Large intestine (tissue), 3 donors: ENCODE results near the gene C6orf89. TPM values are rescaled to one million over a fixed set of nuclear protein-coding genes. Genes with fewer than 3 reads are reported as not detected.
A peak's percentile ranks its signal among the peaks of the same experiment; 100 is the strongest.

Experiments used
- DNase-seq, 2 donors: peaks; one replicate each; pipeline versions ENCODE4 v3.0.0 to v3.0.0-alpha.2; 2013
- H3K27ac ChIP-seq: one replicate; pipeline ENCODE4 v1.5.1; 2013; ENCODE audit warnings: low read length
- H3K27me3 ChIP-seq: 2 replicates; pipeline ENCODE4 v1.6.1; 2013; ENCODE audit warnings: low read length; ENCODE audit not compliant: control insufficient read depth, insufficient read depth
- H3K36me3 ChIP-seq: 2 replicates; pipeline ENCODE4 v1.6.1; 2013; ENCODE audit warnings: low read length; ENCODE audit not compliant: control insufficient read depth, insufficient read depth
- H3K4me1 ChIP-seq: one replicate; pipeline ENCODE4 v1.6.1; 2013; ENCODE audit warnings: low read length; ENCODE audit not compliant: control insufficient read depth, insufficient read depth
- H3K4me3 ChIP-seq: one replicate; pipeline ENCODE4 v1.5.1; 2013; ENCODE audit warnings: low read length
- H3K9me3 ChIP-seq: one replicate; pipeline ENCODE4 v1.6.1; 2013; ENCODE audit warnings: mild to moderate bottlenecking, low read depth, low read length, moderate library complexity; ENCODE audit not compliant: control insufficient read depth
- WGBS: methylation state at CpG from one replicate; pipeline ENCODE4 v1.1.5; 2013; ENCODE audit warnings: low lambda C conversion rate; ENCODE audit not compliant: insufficient coverage; 5-methylcytosine and 5-hydroxymethylcytosine counted together
- polyA plus RNA-seq: library from polyadenylated mRNA; unstranded; fragments of 120-200 nt; gene quantifications from one replicate; pipeline ENCODE4 v1.2.1, GENCODE V29; 2013

Gene C6orf89
- polyA plus RNA-seq, 1 donor: 35.5 TPM

DNA sequence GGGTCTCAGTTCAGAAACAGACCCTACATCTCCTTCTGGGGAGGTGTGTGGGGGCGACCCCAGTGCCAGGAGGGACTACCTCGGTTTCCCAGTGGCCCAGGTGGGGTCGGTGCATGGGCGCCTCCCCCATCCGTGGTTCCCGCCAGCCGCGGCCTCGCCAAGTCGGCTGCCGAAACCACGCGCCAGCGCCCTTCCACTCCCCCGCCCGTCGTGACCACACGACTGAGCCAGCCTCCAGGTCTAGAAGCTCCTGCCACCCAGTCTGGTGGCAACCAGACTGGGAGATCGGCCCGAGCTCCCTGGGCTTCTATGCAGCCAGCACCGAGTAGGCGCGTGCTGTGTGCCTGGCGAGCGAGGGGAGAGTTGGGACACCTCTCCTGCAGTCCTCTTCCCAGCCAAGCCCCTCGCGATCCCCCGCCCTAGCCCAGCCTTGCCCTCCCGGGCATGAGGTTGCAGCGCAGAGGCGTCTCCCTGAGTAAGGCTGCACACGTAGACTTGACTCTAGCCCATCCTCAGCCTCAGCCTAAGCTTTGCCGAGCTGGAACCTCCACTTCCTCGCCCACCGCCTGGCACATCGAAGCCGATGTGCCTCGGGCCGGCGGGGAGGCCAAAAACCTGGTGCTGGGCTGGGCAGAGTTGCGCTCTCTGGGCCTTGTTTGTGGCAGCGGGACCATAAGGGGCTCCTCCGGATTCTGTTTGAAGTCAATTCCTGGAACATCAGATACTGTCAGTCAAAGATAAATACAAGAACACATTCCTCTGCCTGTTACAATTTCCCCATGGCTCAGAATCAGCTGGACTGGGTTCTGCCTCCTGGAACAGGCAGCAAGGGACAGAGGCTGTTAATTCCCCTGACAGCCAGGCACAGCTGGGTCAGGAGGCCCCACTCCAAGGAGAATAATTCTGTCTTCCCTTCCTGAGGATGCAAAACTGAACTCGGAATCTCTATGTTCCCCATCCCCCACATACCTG is 45.0 kb upstream of the C6orf89 start:
- H3K27me3 ChIP-seq: peaks cover 44% of the 10 kb centered on the region
- no CpG with 5 or more reads among the region's 44 CpGs for WGBS
- H3K27ac ChIP-seq: no peak overlapping the region
- peaks cover 15% of the 10 kb centered on the region for H3K4me1 ChIP-seq
- no peaks in the 10 kb centered on the region for H3K36me3 ChIP-seq
- peak overlapping the region; percentile 30 for H3K4me3 ChIP-seq
- peaks cover 12% of the 10 kb centered on the region for H3K9me3 ChIP-seq
- peak in 1 of 2 donors; percentile 39 for DNase-seq

DNA sequence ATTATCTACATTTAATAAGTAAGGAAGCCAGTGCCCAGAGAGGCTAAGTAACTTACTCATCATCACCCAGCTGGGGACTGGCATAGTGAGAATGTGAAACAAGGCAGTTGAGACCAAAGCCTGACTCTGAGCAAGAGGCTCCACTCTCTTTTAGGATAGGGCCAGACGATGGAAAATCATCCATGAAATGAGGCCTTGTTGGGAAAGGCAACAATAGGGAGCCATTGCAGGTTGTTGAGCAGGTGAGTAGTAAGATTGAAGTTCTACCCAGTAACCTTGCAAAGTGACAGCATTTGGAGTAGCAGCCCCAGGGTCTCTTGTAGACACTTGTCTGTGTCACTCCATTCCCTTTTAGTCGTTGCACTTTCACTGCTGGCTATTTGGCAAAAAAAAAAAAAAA is 44.0 kb upstream of the C6orf89 start:
- WGBS: 80% methylated on average over 1 of the region's 2 CpGs
- no peak for DNase-seq
- no peaks in the 10 kb centered on the region for H3K36me3 ChIP-seq
- H3K9me3 ChIP-seq: peaks cover 12% of the 10 kb centered on the region
- peaks cover 44% of the 10 kb centered on the region for H3K27me3 ChIP-seq
- no peak overlapping the region for H3K4me3 ChIP-seq
- H3K4me1 ChIP-seq: peaks cover 15% of the 10 kb centered on the region
- no peak overlapping the region for H3K27ac ChIP-seq

DNA sequence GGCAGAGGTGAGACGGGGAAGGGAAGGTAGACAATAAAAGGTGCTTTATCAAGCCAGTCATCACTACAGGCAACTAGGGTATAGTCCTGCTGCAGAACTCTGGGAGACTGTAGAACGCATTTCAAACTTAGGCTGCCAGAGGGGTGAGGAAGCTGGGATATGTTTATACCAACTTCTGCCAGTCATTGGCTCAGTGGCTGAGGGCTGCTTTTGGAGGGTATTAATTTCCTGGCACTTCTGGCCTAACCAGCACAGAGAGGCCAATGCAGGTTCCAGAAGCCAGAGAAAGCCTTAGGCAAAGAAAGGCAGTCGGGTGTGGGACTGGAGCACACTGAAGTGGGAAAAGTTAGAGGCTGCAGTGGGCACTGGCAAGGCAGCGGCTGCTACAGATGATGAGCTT is 42.6 kb upstream of the C6orf89 start:
- no peak overlapping the region for H3K27ac ChIP-seq
- no peak overlapping the region for H3K4me3 ChIP-seq
- no peaks in the 10 kb centered on the region for H3K36me3 ChIP-seq
- peaks cover 12% of the 10 kb centered on the region for H3K9me3 ChIP-seq
- DNase-seq: peak in 1 of 2 donors; percentile 48
- H3K4me1 ChIP-seq: peaks cover 15% of the 10 kb centered on the region
- WGBS: no CpG with 5 or more reads among the region's 4 CpGs
- H3K27me3 ChIP-seq: peaks cover 30% of the 10 kb centered on the region

DNA sequence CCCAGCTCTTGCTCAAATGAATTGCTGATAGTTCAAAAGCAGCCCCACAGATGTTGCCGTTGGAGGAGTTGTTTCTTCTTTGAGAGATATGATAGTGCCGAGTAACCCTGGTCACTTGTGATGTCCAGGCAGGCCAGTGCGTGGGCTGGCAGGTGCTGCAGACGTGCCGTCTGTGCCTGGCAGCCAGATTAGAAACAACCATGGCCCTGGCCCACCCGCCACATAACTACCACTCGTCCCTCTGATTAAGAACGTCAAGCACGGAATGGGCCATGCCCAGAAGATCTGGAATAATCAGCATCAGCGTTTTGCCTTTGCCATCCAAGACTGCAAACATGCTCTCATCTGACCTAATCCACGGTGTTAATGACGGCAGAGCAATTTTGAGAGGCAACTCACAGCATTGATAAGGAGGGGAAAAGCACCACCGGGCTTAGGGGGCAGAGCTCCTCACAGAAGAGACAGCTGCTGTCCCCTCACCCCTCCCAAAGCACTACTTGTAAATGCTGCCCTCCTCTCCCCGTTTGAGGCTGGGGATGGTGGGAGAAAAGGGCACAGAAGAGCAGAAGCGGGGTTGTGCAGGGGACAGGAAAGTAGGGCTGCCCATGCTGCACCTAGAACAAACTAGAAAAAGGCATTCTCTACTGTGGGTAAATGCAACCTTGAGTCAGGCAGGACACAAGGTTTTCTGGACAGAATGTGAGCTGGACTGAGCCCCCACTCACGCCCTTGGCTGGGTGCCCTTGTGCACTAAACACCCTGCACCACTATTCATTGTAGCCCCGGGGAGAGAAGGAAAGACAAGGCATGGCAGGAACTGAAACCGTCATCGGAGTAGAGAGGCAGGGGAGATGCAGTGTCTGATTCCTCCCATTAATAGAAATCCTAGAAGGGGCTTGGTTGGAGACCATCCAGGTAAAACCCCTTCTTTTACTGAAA is 41.3 kb upstream of the C6orf89 start:
- no peak for DNase-seq
- WGBS: 20% methylated on average over 1 of the region's 19 CpGs

DNA sequence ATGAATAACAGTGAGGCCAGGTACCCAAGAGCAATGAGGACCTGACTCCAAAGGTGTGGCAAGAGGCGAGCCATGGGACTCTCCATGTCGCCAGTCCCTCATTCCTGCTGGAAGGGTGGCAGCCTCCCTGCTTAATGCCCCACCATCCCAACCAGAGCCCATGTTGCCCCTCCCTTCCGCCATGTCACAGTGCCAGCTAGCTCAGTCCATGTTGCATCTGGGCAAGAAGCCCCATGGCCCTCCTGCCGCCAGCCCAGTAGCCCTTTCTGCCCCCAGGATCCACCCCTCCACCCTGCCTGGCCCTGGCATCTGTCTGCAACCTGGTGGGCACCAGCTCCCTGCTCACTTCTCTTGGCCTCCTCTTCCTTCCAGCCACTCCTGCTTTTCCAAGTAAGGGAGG is 40.5 kb upstream of the C6orf89 start:
- no CpG with 5 or more reads among the region's 4 CpGs for WGBS
- Histone ChIP-seq H3K4me1 (peaks cover 19% of the 10 kb centered on the region), H3K36me3 (no peaks in the 10 kb centered on the region), H3K4me3 (no peak overlapping the region), H3K27ac (no peak overlapping the region), H3K9me3 (peaks cover 3% of the 10 kb centered on the region), H3K27me3 (peaks cover 13% of the 10 kb centered on the region)
- no peak for DNase-seq

More for the DNA sequence above, 41.3 kb upstream of the C6orf89 start:
- no peak overlapping the region for H3K4me3 ChIP-seq
- no peaks in the 10 kb centered on the region for H3K36me3 ChIP-seq
- peaks cover 21% of the 10 kb centered on the region for H3K4me1 ChIP-seq
- H3K27me3 ChIP-seq: peaks cover 17% of the 10 kb centered on the region
- H3K9me3 ChIP-seq: peaks cover 5% of the 10 kb centered on the region
- no peak overlapping the region for H3K27ac ChIP-seq

DNA sequence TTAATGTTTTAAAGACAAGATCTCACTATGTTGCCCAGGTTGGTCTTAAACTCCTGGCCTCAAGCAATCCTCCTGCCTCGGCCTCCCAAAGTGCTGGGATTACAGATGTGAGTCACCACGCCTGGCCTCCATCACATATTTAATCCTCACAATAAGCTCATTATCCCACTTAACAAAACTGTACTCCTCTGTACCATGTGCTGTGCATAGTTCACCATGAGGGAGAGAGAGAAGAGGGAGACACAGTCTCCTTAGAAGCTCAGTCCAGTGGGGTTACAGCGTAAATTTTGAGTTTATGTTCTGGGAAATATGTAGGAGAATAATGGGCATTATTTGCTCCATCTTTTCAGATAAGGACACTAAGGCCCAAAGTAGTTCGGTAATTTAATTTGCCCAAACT is 38.6 kb upstream of the C6orf89 start:
- no peak overlapping the region for H3K27ac ChIP-seq
- WGBS: no CpG with 5 or more reads among the region's 4 CpGs
- no peaks in the 10 kb centered on the region for H3K36me3 ChIP-seq
- H3K4me1 ChIP-seq: peaks cover 11% of the 10 kb centered on the region
- DNase-seq: no peak
- H3K9me3 ChIP-seq: no peaks in the 10 kb centered on the region
- H3K27me3 ChIP-seq: no peaks in the 10 kb centered on the region
- no peak overlapping the region for H3K4me3 ChIP-seq

DNA sequence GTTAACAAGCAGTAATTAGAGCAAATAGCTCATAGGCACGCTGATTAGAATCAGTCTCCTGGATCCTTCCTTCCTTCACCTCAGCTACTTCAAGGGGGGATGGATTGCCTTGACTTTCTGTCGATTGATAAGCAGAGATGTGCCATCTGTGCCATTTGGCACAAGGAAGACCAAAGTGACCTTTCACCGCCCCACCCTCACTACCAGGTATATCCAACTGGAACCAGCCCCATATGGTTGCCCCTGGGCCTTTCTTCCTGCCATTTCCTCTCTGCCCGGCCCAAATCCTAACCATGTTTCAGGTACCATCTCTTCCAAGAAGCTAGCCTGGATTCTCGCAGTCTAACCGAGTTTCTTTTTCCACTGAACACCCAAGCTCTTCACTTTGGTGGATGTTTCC is 37.8 kb upstream of the C6orf89 start:
- Histone ChIP-seq H3K9me3 (no peaks in the 10 kb centered on the region), H3K27ac (no peak overlapping the region), H3K4me1 (peaks cover 15% of the 10 kb centered on the region), H3K36me3 (peaks cover 3% of the 10 kb centered on the region), H3K27me3 (no peaks in the 10 kb centered on the region), H3K4me3 (no peak overlapping the region)
- no CpG with 5 or more reads among the region's 6 CpGs for WGBS
- DNase-seq: no peak

DNA sequence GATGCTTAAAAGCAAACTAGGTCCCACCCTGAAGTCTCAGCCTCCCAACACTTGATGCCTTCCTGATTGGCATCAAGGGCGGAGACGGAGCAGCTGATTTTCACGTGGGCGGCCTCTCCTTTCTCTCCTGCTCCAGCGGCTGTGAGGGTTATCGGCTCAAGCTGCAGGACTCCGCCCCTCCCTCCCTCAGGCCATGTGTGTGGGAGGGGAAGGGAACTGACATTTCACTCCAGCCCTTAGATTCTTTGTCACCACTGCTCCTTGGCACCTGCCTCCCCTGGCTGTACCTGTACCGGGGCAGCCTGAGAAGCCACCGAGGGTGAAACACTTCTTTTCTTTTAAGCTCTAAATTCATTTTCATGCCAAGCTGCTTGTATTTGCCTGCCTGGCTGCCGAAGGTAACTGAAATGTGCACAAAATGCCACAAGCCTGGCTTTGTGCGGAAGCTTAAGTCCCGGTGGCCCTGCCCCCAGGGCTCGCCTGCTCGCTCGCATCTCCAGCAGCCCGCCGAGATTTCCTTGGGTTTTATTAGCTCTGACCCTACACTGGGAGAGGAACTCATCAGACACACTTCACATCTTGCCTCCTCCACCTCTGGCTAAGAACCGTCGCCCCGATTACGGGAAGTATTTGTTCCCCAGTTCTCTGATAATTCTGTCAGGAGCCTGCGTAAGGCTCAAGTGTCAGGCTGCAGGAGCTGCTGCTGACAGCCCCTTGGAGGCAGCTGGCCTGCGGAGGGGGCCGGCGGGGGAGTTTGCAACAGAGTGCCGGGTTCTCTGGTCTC is 36.9 kb upstream of the C6orf89 start:
- peaks cover 17% of the 10 kb centered on the region for H3K4me1 ChIP-seq
- no peak overlapping the region for H3K27ac ChIP-seq
- no peaks in the 10 kb centered on the region for H3K9me3 ChIP-seq
- no peaks in the 10 kb centered on the region for H3K27me3 ChIP-seq
- WGBS: 0% methylated on average over 1 of the region's 26 CpGs
- peak; percentile 77 to 90 for DNase-seq
- peak overlapping the region; percentile 8 for H3K4me3 ChIP-seq
- H3K36me3 ChIP-seq: peaks cover 10% of the 10 kb centered on the region

DNA sequence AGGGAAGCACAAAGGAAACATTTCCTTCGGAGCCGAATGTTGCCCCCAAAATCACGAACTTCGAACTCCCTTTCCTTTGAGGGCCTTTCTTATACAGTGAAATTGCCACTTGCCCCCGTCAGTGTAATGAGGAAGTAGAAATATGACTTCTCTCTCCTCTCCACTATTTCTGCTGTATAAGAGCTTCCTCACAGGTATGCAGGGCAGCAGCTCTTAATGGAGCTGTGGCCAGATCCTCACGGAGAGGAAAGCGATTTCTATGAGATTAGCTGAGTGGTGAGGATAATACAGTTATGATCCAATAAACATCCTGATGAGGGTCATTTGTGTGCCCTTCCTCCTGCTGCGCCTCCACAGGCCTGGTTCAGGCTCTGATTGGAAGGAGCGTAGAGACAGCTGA is 35.7 kb upstream of the C6orf89 start:
- peaks cover 17% of the 10 kb centered on the region for H3K4me1 ChIP-seq
- H3K4me3 ChIP-seq: no peak overlapping the region

More for the DNA sequence above, 35.7 kb upstream of the C6orf89 start:
- H3K27ac ChIP-seq: no peak overlapping the region
- DNase-seq: no peak
- H3K36me3 ChIP-seq: peaks cover 14% of the 10 kb centered on the region
- no peaks in the 10 kb centered on the region for H3K27me3 ChIP-seq
- H3K9me3 ChIP-seq: no peaks in the 10 kb centered on the region
- WGBS: 84% methylated on average over 5 of the region's 9 CpGs
